Measurements from ENCODE around the gene NEK11.

DNA sequence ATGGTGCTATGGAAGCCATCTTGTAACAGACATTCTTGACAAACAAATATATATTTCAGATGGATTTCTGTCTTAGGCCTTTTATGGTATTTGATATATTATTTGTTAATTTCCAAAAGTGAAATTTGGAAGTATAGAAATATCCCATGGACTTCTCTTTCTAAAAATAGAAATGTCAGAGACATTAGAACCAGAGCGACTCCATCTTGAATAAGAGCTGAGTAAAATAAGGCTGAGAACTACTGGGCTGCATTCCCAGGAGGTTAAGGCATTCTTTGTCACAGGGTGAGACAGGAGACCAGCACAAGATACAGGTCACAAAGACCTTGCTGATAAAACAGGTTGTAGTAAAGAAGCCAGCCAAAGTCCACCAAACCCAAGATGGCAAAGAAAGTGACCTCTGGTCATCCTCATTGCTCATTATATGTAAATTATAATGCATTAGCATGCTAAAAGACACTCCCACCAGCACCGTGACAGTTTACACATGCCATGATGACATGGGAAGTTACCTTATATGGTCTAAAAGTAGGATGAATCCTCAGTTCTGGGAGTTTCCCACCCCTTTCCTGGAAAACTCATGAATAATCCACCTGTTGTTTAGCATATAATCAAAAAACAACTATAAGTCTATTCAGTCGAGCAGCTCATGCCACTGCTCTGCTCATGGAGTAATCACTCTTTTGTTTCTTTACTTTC lies 146.0 kb downstream of the NEK11 start:
- TF ChIP-seq EZH2 (IDR thresholded peaks at IDR 0.05; ENCODE audit: borderline replicate concordance, insufficient read depth, low read length, poor library complexity, severe bottlenecking) (no peak), SMC3 (conservative IDR thresholded peaks at IDR 0.05; ENCODE audit: poor library complexity) (no peak), EP300 (conservative IDR thresholded peaks at IDR 0.05; ENCODE audit: poor library complexity, severe bottlenecking) (no peak)
- TF ChIP-seq, protein P1, sequence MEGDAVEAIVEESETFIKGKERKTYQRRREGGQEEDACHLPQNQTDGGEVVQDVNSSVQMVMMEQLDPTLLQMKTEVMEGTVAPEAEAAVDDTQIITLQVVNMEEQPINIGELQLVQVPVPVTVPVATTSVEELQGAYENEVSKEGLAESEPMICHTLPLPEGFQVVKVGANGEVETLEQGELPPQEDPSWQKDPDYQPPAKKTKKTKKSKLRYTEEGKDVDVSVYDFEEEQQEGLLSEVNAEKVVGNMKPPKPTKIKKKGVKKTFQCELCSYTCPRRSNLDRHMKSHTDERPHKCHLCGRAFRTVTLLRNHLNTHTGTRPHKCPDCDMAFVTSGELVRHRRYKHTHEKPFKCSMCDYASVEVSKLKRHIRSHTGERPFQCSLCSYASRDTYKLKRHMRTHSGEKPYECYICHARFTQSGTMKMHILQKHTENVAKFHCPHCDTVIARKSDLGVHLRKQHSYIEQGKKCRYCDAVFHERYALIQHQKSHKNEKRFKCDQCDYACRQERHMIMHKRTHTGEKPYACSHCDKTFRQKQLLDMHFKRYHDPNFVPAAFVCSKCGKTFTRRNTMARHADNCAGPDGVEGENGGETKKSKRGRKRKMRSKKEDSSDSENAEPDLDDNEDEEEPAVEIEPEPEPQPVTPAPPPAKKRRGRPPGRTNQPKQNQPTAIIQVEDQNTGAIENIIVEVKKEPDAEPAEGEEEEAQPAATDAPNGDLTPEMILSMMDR (IDR thresholded peaks at IDR 0.05; ENCODE audit: poor library complexity, severe bottlenecking) = no peak
